Measurements from ENCODE around the gene NISCH.

The NISCH gene

DNA sequence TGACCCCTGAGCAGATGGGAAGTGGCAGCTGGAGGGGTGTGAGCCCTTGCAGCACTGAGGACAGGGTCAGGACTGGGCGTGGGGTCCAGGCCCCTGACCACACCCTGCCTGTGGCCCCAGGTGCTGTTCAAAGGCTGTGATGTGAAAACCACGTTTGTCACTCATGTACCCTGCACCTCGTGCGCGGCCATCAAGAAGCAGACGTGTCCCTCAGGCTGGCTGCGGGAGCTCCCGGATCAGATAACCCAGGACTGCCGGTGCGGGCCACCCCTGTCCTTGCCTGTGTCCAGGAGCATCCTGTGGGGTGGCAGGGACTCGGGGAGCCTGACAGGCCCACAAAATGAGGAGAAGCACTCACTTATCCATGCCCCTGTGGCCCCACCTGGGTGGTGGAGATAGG is 45.6 kb downstream of the NISCH start:
- H3K9ac ChIP-seq (ENCODE audit: low read length) = no peak overlapping the region
- no peaks in the 10 kb centered on the region for H3K9me3 ChIP-seq (ENCODE audit: insufficient read depth, low read length)
- no peaks in the 10 kb centered on the region for H4K20me1 ChIP-seq (ENCODE audit: insufficient read depth, low read length)
- no peak overlapping the region for H3K4me2 ChIP-seq (ENCODE audit: low read length)
- H3K79me2 ChIP-seq (ENCODE audit: low read length) = no peaks in the 10 kb centered on the region
- H3K27ac ChIP-seq (ENCODE audit: low read length) = no peak overlapping the region
- no peaks in the 10 kb centered on the region for H3K36me3 ChIP-seq (replicated peaks; ENCODE audit: low read depth, low read length)
- H3K27me3 ChIP-seq (ENCODE audit: low read depth, low read length) = 0 out of 2 replicates have a peak, but pooled peaks cover 4% of the 10 kb centered on the region
- no peaks in the 10 kb centered on the region for H3K4me1 ChIP-seq (ENCODE audit: low read length)
- no peak overlapping the region for H3K4me3 ChIP-seq (ENCODE audit: low read length)
- TF ChIP-seq CTCF (IDR thresholded peaks at IDR 0.05; ENCODE audit: low read depth, low read length) (no peak), EZH2phosphoT487 (IDR thresholded peaks at IDR 0.05; ENCODE audit: low read depth) (no peak)
- no peak overlapping the region for H2AFZ ChIP-seq (ENCODE audit: low read depth, low read length)

GRCh38 chr3:52502001-52502400 is 46.6 kb downstream of the NISCH start:
- Histone ChIP-seq H3K9me3 (ENCODE audit: insufficient read depth, low read length) (no peaks in the 10 kb centered on the region), H2AFZ (ENCODE audit: low read depth, low read length) (no peak overlapping the region), H3K4me1 (ENCODE audit: low read length) (no peaks in the 10 kb centered on the region), H3K36me3 (replicated peaks; ENCODE audit: low read depth, low read length) (no peaks in the 10 kb centered on the region), H3K79me2 (ENCODE audit: low read length) (no peaks in the 10 kb centered on the region), H3K4me2 (ENCODE audit: low read length) (no peak overlapping the region), H3K27ac (ENCODE audit: low read length) (no peak overlapping the region), H3K9ac (ENCODE audit: low read length) (no peak overlapping the region), H4K20me1 (ENCODE audit: insufficient read depth, low read length) (no peaks in the 10 kb centered on the region), H3K27me3 (ENCODE audit: low read depth, low read length) (0 out of 2 replicates have a peak, but pooled peaks cover 4% of the 10 kb centered on the region), H3K4me3 (ENCODE audit: low read length) (no peak overlapping the region)
- no peak for TF ChIP-seq EZH2phosphoT487 (IDR thresholded peaks at IDR 0.05; ENCODE audit: low read depth)
- TF ChIP-seq CTCF (IDR thresholded peaks at IDR 0.05; ENCODE audit: low read depth, low read length) = no peak

DNA sequence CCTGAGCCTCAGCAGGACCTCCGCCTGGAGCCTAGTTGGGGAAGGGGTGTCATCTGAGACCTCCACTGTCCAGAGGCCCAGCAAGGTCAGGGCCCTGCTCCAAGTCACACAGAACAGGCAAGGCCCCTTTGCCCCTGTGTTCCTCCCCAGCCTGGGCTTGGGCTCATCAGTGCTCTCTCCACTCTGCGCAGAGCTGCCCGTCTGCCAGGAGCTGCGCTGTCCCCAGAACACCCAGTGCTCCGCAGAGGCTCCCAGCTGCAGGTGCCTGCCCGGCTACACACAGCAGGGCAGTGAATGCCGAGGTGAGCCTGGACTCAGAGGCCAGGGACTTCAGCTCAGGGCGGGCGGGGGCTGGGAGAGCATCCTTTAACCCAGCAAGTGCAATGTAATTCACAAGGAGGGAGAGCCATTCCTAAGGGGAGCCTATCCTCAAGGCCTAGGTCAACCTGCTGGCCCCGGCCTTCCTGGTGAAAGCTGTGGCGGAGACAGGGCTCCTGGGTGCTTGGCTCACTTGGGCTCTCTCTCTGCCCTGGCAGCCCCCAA is 47.5 kb downstream of the NISCH start:
- Histone ChIP-seq H3K4me2 (ENCODE audit: low read length) (no peak overlapping the region), H3K9ac (ENCODE audit: low read length) (no peak overlapping the region), H3K27ac (ENCODE audit: low read length) (no peak overlapping the region), H3K9me3 (ENCODE audit: insufficient read depth, low read length) (no peaks in the 10 kb centered on the region), H3K36me3 (replicated peaks; ENCODE audit: low read depth, low read length) (no peaks in the 10 kb centered on the region), H2AFZ (ENCODE audit: low read depth, low read length) (no peak overlapping the region), H3K4me3 (ENCODE audit: low read length) (no peak overlapping the region), H4K20me1 (ENCODE audit: insufficient read depth, low read length) (no peaks in the 10 kb centered on the region), H3K27me3 (ENCODE audit: low read depth, low read length) (0 out of 2 replicates have a peak, but pooled peaks cover 4% of the 10 kb centered on the region), H3K79me2 (ENCODE audit: low read length) (no peaks in the 10 kb centered on the region), H3K4me1 (ENCODE audit: low read length) (no peaks in the 10 kb centered on the region)
- TF ChIP-seq CTCF (IDR thresholded peaks at IDR 0.05; ENCODE audit: low read depth, low read length) = no peak
- TF ChIP-seq EZH2phosphoT487 (IDR thresholded peaks at IDR 0.05; ENCODE audit: low read depth) = no peak

DNA sequence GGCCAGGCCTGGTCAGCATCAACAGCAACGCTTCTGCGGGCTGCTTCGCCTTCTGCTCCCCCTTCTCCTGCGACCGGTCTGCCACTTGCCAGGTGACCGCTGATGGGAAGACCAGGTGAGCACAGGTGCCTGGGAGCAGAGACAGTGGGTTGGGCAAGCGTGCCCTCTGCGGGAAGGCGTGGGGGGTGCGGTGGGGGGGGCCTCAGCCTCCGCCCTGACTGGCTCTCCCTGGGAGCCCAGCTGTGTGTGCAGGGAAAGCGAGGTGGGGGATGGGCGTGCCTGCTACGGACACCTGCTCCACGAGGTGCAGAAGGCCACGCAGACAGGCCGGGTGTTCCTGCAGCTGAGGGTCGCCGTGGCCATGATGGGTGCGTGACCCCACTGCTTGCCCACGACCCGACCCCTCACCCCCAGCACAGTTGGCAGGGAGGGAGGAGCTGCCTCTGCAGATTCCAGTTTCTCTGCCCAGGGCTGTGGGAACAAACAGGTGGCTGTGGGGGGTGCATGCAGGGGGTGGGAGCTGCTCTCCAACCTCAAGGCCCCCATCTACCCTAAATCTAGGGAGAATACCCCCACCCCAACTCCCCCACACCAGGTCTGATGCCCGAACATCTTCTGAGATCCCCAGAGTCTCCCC is 48.5 kb downstream of the NISCH start:
- Histone ChIP-seq H2AFZ (ENCODE audit: low read depth, low read length) (no peak overlapping the region), H3K36me3 (replicated peaks; ENCODE audit: low read depth, low read length) (no peaks in the 10 kb centered on the region), H3K27ac (ENCODE audit: low read length) (no peak overlapping the region), H3K9ac (ENCODE audit: low read length) (no peak overlapping the region), H3K4me3 (ENCODE audit: low read length) (no peak overlapping the region), H3K27me3 (ENCODE audit: low read depth, low read length) (0 out of 2 replicates have a peak, but pooled peaks cover 4% of the 10 kb centered on the region), H4K20me1 (ENCODE audit: insufficient read depth, low read length) (no peaks in the 10 kb centered on the region), H3K4me1 (ENCODE audit: low read length) (no peaks in the 10 kb centered on the region), H3K4me2 (ENCODE audit: low read length) (no peak overlapping the region), H3K9me3 (ENCODE audit: insufficient read depth, low read length) (no peaks in the 10 kb centered on the region), H3K79me2 (ENCODE audit: low read length) (no peaks in the 10 kb centered on the region)
- TF ChIP-seq EZH2phosphoT487 (IDR thresholded peaks at IDR 0.05; ENCODE audit: low read depth) = no peak
- TF ChIP-seq CTCF (IDR thresholded peaks at IDR 0.05; ENCODE audit: low read depth, low read length) = no peak

All from OCI-LY3 (cell line).